Progenitor cell of endocrine pancreas (in vitro differentiated cells): ENCODE data around the gene CRTAC1. TPM values are rescaled to one million over a fixed set of nuclear protein-coding genes. Genes with fewer than 3 reads are reported as not detected.

Experiments used
- DNase-seq: peaks from one replicate; pipeline ENCODE4 v3.0.0; 2021; ENCODE audit warnings: low spot score; ENCODE audit not compliant: unreplicated experiment
- H3K27ac Mint-ChIP-seq: 2 replicates; pipeline ENCODE4 v1.8.0; 2021; ENCODE audit warnings: mild to moderate bottlenecking, moderate library complexity, mixed read lengths
- H3K27me3 Mint-ChIP-seq: 2 replicates; pipeline ENCODE4 v1.8.0; 2021; ENCODE audit warnings: mixed read lengths
- H3K36me3 Mint-ChIP-seq: 2 replicates; pipeline ENCODE4 v1.8.0; 2022; ENCODE audit warnings: mixed read lengths; ENCODE audit not compliant: insufficient read depth
- H3K4me1 Mint-ChIP-seq: 2 replicates; pipeline ENCODE4 v1.8.0; 2021; ENCODE audit warnings: low read depth, mixed read lengths
- H3K4me3 Mint-ChIP-seq: 2 replicates; pipeline ENCODE4 v1.8.0; 2021; ENCODE audit warnings: low read depth, mild to moderate bottlenecking, moderate library complexity, mixed read lengths
- H3K9me3 Mint-ChIP-seq: 2 replicates; pipeline ENCODE4 v1.8.0; 2021; ENCODE audit warnings: low read depth, mixed read lengths
- total RNA-seq: library from RNA; stranded (reverse); gene quantifications from 2 replicates; pipeline ENCODE4 v1.2.1, GENCODE V29; 2021
- TF ChIP-seq, protein P1 (sequence below): fragments of 200-600 bp; sonication (generic); IDR thresholded peaks from one replicate; pipeline ENCODE4 v1.5.0; 2021; ENCODE audit warnings: antibody characterized with exemption, mild to moderate bottlenecking; ENCODE audit not compliant: unreplicated experiment

CRTAC1 gene
- total RNA-seq, 1 donor from 2014 or later: 4.6 TPM

DNA sequence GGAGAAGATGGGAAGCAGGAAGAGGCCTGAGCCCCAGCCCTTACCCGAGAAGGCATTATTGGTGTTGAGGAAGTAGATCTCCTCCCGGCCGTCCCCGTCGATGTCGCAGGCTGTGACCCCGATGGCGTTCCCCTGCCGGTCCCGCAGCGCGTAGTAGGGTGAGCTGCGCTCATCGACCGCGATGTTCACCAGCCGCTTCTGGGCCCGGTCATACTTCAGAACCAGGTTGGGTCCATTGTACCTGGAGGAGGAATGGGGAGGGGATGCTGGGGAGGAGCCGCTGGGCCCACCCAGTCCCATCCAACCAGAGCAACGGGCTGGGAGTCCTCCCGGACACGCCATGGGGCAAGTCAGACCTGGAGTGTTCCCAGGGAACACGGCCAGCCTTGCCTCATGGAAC, 94.3 kb downstream of the CRTAC1 start:
- TF ChIP-seq, protein P1, sequence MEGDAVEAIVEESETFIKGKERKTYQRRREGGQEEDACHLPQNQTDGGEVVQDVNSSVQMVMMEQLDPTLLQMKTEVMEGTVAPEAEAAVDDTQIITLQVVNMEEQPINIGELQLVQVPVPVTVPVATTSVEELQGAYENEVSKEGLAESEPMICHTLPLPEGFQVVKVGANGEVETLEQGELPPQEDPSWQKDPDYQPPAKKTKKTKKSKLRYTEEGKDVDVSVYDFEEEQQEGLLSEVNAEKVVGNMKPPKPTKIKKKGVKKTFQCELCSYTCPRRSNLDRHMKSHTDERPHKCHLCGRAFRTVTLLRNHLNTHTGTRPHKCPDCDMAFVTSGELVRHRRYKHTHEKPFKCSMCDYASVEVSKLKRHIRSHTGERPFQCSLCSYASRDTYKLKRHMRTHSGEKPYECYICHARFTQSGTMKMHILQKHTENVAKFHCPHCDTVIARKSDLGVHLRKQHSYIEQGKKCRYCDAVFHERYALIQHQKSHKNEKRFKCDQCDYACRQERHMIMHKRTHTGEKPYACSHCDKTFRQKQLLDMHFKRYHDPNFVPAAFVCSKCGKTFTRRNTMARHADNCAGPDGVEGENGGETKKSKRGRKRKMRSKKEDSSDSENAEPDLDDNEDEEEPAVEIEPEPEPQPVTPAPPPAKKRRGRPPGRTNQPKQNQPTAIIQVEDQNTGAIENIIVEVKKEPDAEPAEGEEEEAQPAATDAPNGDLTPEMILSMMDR: no peak
- DNase-seq: no peak
- Mint-ChIP-seq H3K27ac (no peak overlapping the region), H3K4me3 (no peak overlapping the region), H3K9me3 (no peaks in the 10 kb centered on the region), H3K27me3 (peaks cover 53% of the 10 kb centered on the region), H3K36me3 (no peaks in the 10 kb centered on the region), H3K4me1 (no peaks in the 10 kb centered on the region)

DNA sequence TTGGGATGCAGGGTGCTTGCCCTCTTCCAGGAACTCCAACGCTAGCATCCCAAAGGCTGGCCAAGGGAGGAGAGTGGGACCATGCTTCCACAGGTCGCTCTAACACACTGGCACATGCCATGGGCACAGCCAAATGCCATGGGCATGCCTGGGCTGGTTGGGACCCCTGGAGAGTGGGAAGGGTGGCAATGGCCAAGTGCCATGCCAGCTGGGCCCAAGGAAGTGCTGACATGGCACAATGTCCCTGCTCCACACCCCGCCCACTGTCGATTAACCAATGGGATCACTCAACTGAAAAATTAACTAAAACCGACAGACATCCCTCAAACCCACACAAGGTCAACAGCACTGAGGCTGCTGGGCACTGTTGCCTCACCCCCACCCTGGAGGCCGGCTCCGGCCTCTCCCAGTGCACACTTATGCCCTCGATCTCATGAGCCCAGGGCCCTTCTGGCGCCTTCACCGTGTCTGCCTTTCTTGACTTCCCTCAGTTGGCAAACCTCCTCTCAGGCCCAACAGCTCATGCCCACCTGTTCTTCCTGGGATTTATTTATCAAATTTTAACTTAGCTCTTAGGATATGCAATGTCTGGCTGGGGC, 97.4 kb downstream of the CRTAC1 start:
- DNase-seq: no peak

DNA sequence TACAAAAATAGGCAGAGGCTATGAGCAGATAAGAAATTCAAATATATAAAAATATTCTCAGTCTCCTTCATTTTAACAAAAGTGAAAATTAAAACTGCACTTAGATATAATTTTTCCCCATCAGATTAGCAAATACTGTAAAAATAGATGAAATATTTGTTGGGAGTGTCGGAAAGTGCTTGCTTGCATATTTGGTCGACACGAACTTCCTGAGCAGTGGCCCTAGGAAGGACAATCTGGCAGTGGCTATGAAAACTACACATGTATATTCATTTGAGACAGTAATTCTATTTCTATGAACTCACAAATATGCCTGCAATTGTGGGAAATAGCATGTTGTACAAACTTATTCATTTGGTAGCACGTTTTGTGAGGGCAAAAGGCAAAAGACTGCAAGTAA, 99.4 kb downstream of the CRTAC1 start:
- H3K4me1 Mint-ChIP-seq: no peaks in the 10 kb centered on the region
- no peaks in the 10 kb centered on the region for H3K9me3 Mint-ChIP-seq
- no peak for DNase-seq
- TF ChIP-seq, protein P1: no peak
- no peak overlapping the region for H3K27ac Mint-ChIP-seq
- H3K27me3 Mint-ChIP-seq: peaks cover 47% of the 10 kb centered on the region
- no peak overlapping the region for H3K4me3 Mint-ChIP-seq
- no peaks in the 10 kb centered on the region for H3K36me3 Mint-ChIP-seq

More for the DNA sequence above, 97.4 kb downstream of the CRTAC1 start:
- Mint-ChIP-seq H3K27ac (no peak overlapping the region), H3K4me1 (no peaks in the 10 kb centered on the region), H3K4me3 (no peak overlapping the region), H3K27me3 (peaks cover 55% of the 10 kb centered on the region), H3K36me3 (no peaks in the 10 kb centered on the region), H3K9me3 (no peaks in the 10 kb centered on the region)
- TF ChIP-seq, protein P1: no peak

DNA sequence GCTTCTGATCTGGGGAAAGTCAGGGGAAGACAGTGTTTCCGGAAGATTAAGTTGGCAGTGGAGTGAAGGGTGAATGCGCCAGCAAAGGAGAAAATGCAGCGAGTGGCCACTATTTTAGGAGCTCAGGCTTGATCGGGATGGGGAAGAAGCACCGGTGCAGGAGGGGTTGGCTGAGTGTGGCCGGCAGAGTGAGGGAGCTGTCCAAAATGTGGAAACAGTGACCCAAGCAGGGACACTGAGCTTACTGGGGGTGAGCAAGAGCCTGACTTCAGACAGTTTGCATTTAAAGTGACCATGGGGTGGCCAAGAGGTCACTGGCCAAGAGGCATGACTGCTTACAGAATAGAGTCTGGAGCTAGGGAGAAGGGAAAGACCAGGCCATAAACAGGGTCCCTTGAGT, 101.5 kb downstream of the CRTAC1 start:
- Mint-ChIP-seq H3K9me3 (no peaks in the 10 kb centered on the region), H3K36me3 (no peaks in the 10 kb centered on the region), H3K4me1 (no peaks in the 10 kb centered on the region), H3K27me3 (peaks cover 52% of the 10 kb centered on the region), H3K27ac (no peak overlapping the region), H3K4me3 (no peak overlapping the region)
- TF ChIP-seq, protein P1: no peak
- DNase-seq: no peak

DNA sequence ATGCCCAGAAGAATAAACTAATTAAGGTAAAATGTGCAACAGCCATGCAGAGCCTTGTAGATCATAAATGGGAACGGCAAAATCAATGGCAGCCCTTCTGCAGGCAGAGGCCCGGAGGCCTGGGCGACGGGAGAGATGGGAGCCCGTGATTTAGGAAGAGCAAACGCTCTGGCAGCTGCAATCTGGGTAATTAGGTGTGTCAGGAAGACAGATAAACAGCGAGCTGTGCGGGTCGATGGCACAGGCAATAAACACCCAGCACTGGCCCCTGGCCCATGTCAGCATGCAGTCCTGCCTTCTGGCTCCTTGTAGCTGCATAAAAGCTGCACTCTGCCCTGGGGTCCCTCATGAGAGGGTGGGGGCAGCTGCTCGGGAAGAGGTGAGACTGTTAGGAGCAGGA, 102.8 kb downstream of the CRTAC1 start:
- DNase-seq: no peak
- Mint-ChIP-seq H3K4me1 (no peaks in the 10 kb centered on the region), H3K27ac (peak overlapping the region; percentile 23), H3K4me3 (no peak overlapping the region), H3K36me3 (no peaks in the 10 kb centered on the region), H3K9me3 (no peaks in the 10 kb centered on the region), H3K27me3 (peaks cover 54% of the 10 kb centered on the region)
- TF ChIP-seq, protein P1: no peak
